Muscle of back (tissue), 11 donors: ENCODE data around the gene SULT2B1. TPM values are rescaled to one million over a fixed set of nuclear protein-coding genes. Genes with fewer than 3 reads are reported as not detected.
"Not testable (repeated sequence)": the region's sequence is repeated elsewhere in the genome, so short reads cannot be mapped to it uniquely, and the experiment has no call there.

Experiments used
- DNase-seq, 3 donors: peaks; one replicate each; pipeline versions ENCODE4 v3.0.0 to v3.0.0-alpha.2; 2013
- polyA plus RNA-seq, 10 donors: library from polyadenylated mRNA; unstranded; fragments of 120-200 nt; gene quantifications; one replicate each; pipeline ENCODE4 v1.2.1, GENCODE V29; 2013; ENCODE audit not compliant: insufficient read length in 10 of 10

SULT2B1 gene
- polyA plus RNA-seq, 10 donors = 0.21 to 3.5 (median 0.40) TPM; not detected in 4

DNA sequence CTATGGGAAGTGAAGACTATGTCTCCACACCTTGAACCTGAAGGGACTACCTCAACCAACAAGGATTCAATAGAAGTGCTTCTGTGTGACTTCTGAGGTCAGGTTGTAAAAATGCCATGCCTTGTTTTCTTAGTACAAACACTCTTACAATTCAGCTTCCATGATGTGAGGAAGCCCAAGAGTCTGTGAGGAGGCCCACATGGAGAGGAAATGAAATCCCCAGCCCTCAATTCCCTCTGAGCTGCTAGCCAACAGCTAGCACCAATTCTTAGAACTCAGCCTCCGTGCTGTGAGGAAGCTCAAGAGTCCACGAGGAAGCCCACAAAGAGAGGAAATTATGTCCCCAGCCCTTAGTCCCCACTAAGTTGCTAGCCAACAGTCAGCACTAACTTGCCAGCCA, 27.8 kb upstream of the SULT2B1 start:
- DNase-seq = no peak

- DNase-seq = no peak
Measured at GRCh38 chr19:48524732-48525131, 27.2 kb upstream of the SULT2B1 start.

DNA sequence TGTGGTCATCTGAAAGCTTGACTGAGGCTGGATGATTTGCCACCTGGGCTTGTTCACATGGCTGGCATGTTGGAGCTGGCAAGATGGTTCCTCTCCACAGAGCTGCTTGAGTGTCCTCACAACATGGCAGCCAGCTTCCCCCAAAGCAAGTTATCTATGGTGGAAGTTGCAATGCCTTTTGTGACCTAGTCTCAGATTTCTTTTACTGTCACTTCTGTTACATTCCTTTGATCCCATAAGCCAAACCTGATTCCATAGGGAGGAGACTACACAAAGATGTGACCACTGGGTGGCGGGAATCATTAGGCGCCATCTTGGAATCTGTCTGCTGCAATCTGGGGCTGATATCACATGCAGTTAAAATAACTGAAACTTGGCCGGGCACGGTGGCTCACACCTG, 22.8 kb upstream of the SULT2B1 start:
- no peak for DNase-seq

- DNase-seq = no peak
Measured at GRCh38 chr19:48530066-48530720, 21.8 kb upstream of the SULT2B1 start.

DNA sequence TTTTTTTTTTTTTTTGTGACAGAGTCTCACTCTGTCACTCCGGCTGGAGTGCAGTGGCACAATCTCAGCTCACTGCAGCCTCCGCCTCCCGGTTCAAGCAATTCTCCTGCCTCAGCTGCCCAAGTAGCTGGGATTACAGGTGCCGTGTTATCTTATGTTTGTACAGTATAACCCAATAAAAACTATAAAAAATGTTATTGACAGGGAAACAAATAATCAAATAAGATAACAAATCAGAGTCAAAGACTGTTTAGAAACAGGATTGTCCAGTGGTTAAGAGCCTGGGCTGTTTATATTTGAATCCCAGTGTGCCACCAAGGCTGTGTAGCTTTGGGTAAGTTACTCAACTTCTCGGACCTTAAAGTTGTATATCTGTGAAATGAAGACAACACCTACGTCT, 21.2 kb upstream of the SULT2B1 start:
- DNase-seq = no peak

- no peak for DNase-seq
Measured at GRCh38 chr19:48533770-48534169, 18.2 kb upstream of the SULT2B1 start.

DNA sequence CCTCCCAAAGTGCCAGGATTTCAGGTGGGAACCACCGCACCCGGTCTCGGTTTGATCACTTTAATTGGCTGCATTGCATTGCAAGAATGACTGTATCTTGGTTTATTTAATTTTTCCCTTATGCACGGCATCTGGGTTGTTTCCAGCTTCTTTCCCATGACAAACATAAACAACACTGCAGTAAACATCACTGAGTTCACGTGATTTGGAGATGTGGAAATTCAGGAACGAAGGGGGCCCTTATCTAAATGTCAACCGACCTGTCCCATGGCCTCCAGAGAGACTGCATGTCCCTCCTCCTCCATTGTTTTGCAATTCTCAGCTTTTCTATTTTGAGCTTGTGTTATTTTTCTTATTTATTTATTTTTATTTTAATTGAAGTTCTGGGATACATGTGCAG, 14.4 kb upstream of the SULT2B1 start:
- DNase-seq = no peak

DNA sequence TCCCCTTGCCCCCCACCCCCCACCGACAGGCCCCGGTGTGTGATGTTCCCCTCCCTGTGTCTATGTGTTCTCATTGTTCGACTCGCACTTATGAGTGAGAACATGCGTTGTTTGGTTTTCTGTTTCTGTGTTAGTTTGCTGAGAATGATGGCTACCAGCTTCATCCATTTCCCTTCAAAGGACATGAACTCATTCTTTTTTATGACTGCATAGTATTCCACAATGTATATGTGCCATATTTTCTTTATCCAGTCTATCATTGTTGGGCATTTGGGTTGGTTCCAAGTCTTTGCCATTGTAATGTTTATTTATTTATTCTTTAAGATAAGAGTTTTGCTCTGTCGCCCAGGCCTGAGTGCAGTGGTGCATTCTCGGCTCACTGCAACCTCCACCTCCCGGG, 13.9 kb upstream of the SULT2B1 start:
- DNase-seq = not testable (repeated sequence)

DNA sequence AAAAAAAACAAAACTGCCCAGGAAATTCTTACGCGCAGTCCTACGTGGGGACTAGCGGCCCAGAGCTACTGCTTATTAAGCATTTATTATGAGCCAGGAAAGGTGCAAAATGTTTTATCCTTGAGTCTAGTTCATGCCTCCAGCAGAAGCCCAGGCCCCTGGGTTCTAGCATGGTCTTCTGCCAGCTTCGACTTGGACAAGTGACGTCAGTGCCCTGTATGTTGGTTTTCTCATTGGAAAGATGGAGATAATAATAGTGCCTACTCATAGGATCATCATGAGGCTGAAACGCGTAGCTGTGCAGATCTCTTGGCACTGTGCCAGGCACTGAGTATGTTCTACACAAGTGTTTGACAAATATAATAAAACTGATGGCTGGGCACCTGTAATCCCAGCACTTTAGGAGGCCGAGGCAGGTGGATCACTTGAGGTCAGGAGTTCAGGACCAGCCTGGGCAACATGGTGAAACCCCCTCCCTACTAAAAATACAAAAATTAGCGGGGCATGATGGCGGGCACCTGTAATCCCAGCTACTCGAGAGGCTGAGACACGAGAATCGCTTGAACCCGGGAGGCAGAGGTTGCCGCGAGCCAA, 12.4 kb upstream of the SULT2B1 start:
- DNase-seq = peak in 2 of 3 donors; percentile 28 to 38

DNA sequence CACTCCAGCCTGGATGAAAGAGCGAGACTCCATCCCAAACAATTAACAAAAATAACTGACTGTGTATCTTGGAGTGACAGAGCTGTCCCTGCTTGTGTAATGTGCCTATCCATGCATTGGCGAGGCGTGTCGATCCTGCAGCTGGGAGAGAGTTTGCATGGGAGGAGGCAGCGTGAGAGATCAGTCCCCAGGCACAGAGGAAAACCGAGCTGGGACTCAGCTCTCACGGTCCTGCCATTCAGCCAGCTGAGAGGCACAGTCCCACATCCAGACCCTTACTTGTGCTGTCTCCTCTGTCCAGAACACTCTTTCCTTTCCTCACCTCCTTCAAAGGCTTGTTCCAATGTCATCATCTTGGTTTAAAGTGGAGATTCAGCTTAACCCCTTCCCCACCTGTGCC, 11.9 kb upstream of the SULT2B1 start:
- DNase-seq = no peak

DNA sequence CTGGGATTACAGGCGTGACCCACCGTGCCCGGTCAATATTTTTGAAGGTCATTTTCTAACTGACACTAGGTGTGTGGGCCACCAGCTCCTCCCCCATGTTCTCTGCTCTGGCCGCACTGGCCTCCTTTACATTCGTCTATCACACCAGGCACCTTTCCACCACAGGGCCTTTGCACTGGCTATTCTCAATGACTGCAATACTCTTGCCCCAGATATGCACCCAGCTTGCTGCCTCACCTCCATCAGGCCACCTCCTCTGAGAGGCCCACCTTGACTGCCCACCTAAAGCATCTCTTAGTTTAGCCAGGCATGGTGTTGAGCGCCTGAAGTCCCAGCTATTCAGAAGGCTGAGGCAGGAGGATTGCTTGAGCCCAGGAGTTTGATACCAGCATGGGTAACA, 10.2 kb upstream of the SULT2B1 start:
- no peak for DNase-seq

- peak in 2 of 3 donors; percentile 30 to 39 for DNase-seq
Measured at GRCh38 chr19:48543121-48543710, 8.8 kb upstream of the SULT2B1 start.

GRCh38 chr19:48544856-48545750, 6.9 kb upstream of the SULT2B1 start:
- no peak for DNase-seq

DNA sequence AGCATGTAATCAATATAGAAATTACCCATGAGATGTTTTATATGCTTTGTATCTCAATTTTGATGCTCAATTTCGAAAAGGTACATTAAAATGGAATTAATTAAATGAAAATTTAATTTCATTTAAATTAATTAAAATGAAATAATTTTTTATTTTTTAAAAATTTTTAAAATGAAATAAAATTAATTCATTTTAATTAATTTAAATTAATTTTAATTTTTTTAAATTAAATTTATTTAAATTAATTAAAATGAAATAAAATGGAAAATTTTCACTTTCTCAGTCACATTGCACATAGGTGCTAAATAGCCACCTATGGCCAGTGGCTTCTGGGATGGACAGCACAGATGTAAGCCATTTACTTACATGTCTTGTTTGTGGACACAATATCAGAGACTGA, 4.2 kb upstream of the SULT2B1 start:
- DNase-seq = no peak

DNA sequence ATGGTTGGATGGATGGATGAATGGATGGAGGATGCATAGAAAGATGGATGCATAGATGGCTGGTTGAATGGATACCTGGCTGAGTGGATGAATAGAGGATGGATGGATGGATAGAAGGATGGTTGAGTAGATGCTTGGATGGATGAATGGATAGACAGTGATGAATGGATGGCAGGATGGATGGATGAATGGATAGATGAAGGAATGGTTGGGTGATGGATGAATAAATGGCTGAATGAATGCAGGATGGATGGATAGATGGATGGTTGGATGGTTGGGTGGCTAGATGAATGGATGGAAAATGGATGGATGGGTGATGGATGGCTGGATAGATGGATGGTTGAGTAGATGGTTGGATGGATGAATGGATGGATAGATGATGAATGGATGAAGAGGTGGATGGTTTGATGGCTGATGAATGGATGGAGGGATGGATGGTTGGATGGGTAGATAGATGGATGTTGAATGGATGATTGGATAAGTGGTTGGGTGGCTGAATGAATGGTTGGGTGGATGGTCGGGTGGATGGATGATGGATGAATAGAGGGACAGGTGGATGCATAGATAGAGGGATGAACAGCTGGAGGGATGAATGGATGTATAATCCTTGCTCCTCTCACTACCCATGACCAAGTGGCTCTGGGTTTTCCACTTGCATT, 3.6 kb upstream of the SULT2B1 start:
- DNase-seq = no peak

DNA sequence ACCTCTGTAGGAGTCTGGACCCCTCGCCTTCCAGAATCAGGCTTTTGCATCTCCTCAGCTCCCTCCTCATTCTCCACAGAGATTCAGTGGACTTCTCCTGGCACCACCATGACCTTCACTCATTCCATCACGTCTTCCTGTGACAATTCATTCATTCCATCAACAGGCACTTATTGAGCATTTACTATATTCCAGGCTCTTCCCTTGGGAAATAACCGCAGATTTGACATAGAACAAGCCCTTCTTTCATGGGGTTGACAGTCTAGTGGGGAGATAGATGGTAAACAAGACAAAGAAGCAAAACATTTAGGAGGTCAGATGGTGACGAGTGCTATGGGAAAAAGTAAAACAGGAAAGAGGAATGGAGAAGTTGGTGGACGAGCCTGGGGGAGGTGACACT, 2.6 kb upstream of the SULT2B1 start:
- no peak for DNase-seq

DNA sequence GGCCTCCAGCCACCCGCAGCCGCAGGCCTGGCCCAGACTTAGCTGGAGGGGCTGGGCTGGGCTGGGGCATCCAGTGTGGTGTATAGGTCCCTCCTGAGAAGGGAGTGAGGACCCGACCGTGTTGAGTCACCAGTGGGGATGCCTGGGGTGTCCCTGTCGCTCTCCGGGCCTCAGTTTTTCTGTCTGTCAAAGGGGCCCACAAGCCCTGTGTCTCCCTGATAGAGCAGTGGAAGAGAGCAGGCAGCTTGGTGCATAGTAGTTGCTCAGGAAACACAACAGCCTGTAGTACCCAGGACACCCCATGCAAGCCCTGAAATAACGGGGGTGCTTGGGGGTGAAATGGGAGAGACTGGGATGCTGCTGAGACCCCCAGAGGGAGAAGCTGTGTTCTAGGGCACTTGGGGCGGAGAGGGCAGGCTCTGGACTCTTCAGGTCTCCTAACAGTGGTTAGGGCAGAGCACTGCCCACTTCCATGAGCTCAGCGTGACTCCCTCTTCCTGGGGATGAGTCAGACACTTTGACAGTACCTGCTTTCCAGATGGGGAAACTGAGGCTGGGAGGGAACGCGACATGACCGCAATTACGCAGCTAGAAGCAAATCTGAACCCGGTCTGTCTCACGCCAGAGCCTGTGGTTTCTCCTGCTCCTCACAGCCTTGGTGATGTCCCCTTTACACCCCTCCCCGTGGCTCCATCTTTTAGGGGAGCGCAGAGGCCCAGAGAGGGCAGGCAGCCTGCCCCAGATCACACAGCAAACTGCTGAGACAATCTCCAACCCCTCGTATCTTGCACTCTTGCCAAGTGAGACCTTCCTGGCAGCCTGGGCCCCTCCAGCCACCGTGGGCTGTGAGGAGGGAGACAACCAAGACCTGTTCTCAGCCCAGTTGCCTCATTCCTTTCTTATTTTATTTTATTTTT, 692 bp downstream of the SULT2B1 start:
- no peak for DNase-seq

DNA sequence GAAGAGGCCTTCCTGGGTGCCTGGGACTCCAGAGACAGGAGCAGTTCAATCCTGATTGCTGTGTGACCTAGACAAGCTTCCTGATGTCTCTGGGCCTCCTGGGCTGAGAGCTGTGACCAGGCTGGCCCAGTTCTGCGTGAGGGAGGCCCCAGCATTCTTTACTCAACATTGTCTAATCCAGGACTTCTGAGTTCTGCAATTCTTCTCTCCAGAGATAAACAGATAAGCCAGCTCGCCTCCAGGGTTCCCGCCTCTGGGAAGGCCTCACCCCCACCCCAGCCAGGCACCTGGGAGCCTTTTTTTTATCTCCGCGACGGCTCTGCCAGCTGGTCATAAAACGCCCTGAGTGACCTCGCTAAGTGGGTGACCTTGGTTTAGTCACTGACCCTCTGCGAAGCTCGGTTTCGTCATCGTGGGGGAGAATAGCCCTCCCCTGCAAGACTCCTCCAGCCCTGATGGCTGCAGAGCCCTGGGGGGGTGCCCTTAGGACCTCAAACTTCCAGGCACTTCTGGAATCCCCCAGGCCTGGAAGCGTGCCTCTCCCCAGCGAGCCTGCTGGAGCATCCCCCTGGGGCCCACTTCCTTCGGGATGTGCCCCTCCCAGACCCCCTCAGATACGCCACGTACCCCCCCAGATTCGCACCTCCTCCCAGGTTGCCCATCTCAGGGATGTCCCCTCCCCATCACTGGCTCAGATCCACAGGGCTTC, 1.9 kb downstream of the SULT2B1 start:
- DNase-seq = no peak

GRCh38 chr19:48554385-48555091, 2.6 kb downstream of the SULT2B1 start:
- no peak for DNase-seq

GRCh38 chr19:48556163-48556562, 4.2 kb downstream of the SULT2B1 start:
- no peak for DNase-seq
